ENCODE measurements around the gene PRSS37. TPM values are rescaled to one million over a fixed set of nuclear protein-coding genes. Genes with fewer than 3 reads are reported as not detected.

PRSS37 gene
- total and polyA plus RNA-seq, 2 donors (not counting 1 experiment from before 2014, with no cell fraction given), result not detected

DNA sequence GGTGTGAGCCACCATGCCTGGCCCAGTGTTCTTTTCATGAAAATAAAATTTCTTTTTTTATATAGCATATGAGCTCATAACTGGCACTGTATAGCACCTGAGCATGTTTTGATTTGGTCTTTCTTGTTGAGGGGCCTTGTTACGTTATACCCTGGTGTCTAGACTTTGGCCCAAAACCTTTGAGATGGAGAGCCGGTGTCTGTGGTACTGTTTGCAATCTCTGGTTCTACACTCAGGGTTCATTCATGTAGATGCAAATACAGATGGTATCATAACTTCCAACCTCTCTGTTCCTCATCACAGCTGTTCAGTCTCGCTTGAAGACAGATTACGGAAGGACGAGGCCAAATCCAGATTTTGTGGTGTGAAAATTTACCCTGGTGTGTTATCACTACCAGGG, 51.4 kb downstream of the PRSS37 start, which contains the start of gene TAS2R5:
TSS of gene TAS2R5 (plus strand) at position 301 of the 400 bp plus-strand sequence. CDS start 145 bp downstream, outside the sequence.
- TF ChIP-seq, protein P1, sequence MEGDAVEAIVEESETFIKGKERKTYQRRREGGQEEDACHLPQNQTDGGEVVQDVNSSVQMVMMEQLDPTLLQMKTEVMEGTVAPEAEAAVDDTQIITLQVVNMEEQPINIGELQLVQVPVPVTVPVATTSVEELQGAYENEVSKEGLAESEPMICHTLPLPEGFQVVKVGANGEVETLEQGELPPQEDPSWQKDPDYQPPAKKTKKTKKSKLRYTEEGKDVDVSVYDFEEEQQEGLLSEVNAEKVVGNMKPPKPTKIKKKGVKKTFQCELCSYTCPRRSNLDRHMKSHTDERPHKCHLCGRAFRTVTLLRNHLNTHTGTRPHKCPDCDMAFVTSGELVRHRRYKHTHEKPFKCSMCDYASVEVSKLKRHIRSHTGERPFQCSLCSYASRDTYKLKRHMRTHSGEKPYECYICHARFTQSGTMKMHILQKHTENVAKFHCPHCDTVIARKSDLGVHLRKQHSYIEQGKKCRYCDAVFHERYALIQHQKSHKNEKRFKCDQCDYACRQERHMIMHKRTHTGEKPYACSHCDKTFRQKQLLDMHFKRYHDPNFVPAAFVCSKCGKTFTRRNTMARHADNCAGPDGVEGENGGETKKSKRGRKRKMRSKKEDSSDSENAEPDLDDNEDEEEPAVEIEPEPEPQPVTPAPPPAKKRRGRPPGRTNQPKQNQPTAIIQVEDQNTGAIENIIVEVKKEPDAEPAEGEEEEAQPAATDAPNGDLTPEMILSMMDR (IDR thresholded peaks at IDR 0.05), result no peak
- no peak for TF ChIP-seq EZH2 (IDR thresholded peaks at IDR 0.05; ENCODE audit: borderline replicate concordance, insufficient read depth, low read depth, low read length, poor library complexity, severe bottlenecking)
- WGBS (ENCODE audit: insufficient coverage), result 100% methylated on average over 2 of the region's 5 CpGs
- Histone ChIP-seq H3K27me3 (replicated peaks in 1 of 4; ENCODE audit: control extremely low read depth in 1 of 4, control insufficient read depth in 3 of 4, insufficient read depth in 4 of 4, low read length in 3 of 4) (no peaks in the 10 kb centered on the region), H3K4me1 (ENCODE audit: control insufficient read depth in 2 of 2, insufficient read depth in 2 of 2, low read length in 2 of 2) (no peaks in the 10 kb centered on the region), H3K9me3 (ENCODE audit: control extremely low read depth in 1 of 3, control insufficient read depth in 2 of 3, insufficient read depth in 1 of 3, low read length in 2 of 3) (no peaks in the 10 kb centered on the region), H4K20me1 (ENCODE audit: control insufficient read depth, insufficient read depth, low read length, poor library complexity, severe bottlenecking) (peaks cover 7% of the 10 kb centered on the region), H3K36me3 (replicated peaks in 1 of 2; ENCODE audit: control extremely low read depth in 1 of 2, control insufficient read depth in 1 of 2, extremely low read depth in 1 of 2, insufficient read depth in 2 of 2, low read length in 1 of 2) (peaks cover 3 to 5% of the 10 kb centered on the region in 2 experiments), H3K79me2 (ENCODE audit: control insufficient read depth, insufficient read depth, low read length) (no peaks in the 10 kb centered on the region), H3K4me2 (replicated peaks; ENCODE audit: low read depth, low read length, poor library complexity, severe bottlenecking) (no peak within 1 kb of the TSS), H3K9ac (ENCODE audit: low read length) (no peak within 1 kb of the TSS), H3K4me3 (ENCODE audit: control extremely low read depth in 1 of 5, extremely low read depth in 1 of 5, insufficient read depth in 1 of 5, low read depth in 2 of 5, low read length in 4 of 5) (no peak within 1 kb of the TSS), H3K27ac (ENCODE audit: low read length in 2 of 2) (no peak within 1 kb of the TSS), H2AFZ (ENCODE audit: insufficient read depth, low read depth, low read length, poor library complexity, severe bottlenecking) (no peak within 1 kb of the TSS)
- no peak for ATAC-seq (ENCODE audit: low read depth)
- H3K4me3 Mint-ChIP-seq, result no peak within 1 kb of the TSS
- no peaks in the 10 kb centered on the region for H3K9me3 Mint-ChIP-seq (ENCODE audit: insufficient read depth)
- H3K27ac Mint-ChIP-seq, result no peak within 1 kb of the TSS
- no peaks in the 10 kb centered on the region for H3K27me3 Mint-ChIP-seq
- intact Hi-C loops (cut with micrococcal nuclease), result no loop called here
- POLR2A ChIA-PET, result no interaction called here
- CTCF ChIA-PET, result no interaction called here
- H3K4me1 Mint-ChIP-seq, result no peaks in the 10 kb centered on the region
- DNase-seq, result no peak

DNA sequence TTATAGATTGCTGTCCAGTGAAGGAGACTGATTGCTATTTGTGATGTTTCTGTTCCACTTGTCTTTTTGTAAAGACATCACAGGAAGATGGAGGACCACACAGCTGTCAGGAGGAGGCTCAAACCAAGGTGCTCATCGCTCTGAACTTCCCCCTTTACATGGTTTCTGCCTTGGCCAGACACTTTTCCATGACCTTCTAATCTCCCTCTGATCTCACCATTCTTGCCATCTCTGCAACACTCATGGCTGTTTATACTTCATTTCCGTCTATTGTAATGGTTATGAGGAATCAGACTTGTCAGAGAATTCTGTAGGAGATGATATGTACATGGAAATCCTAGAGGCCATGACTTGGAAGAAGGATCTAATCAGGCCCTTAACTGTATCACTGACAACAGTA, 53.0 kb downstream of the PRSS37 start:
- ChIA-PET POLR2A (no interaction called here), CTCF (no interaction called here)
- Histone ChIP-seq H3K79me2 (ENCODE audit: control insufficient read depth, insufficient read depth, low read length) (no peaks in the 10 kb centered on the region), H3K4me2 (replicated peaks; ENCODE audit: low read depth, low read length, poor library complexity, severe bottlenecking) (no peak overlapping the region), H3K27ac (ENCODE audit: low read length in 2 of 2) (no peak overlapping the region), H2AFZ (ENCODE audit: insufficient read depth, low read depth, low read length, poor library complexity, severe bottlenecking) (no peak overlapping the region), H3K36me3 (replicated peaks in 1 of 2; ENCODE audit: control extremely low read depth in 1 of 2, control insufficient read depth in 1 of 2, extremely low read depth in 1 of 2, insufficient read depth in 2 of 2, low read length in 1 of 2) (peaks cover 3 to 5% of the 10 kb centered on the region in 2 experiments), H3K4me3 (ENCODE audit: control extremely low read depth in 1 of 5, extremely low read depth in 1 of 5, insufficient read depth in 1 of 5, low read depth in 2 of 5, low read length in 4 of 5) (no peak overlapping the region), H3K9me3 (ENCODE audit: control extremely low read depth in 1 of 3, control insufficient read depth in 2 of 3, insufficient read depth in 1 of 3, low read length in 2 of 3) (no peaks in the 10 kb centered on the region), H3K9ac (ENCODE audit: low read length) (no peak overlapping the region), H3K27me3 (replicated peaks in 1 of 4; ENCODE audit: control extremely low read depth in 1 of 4, control insufficient read depth in 3 of 4, insufficient read depth in 4 of 4, low read length in 3 of 4) (no peaks in the 10 kb centered on the region), H3K4me1 (ENCODE audit: control insufficient read depth in 2 of 2, insufficient read depth in 2 of 2, low read length in 2 of 2) (no peaks in the 10 kb centered on the region), H4K20me1 (ENCODE audit: control insufficient read depth, insufficient read depth, low read length, poor library complexity, severe bottlenecking) (peaks cover 7% of the 10 kb centered on the region)
- ATAC-seq (ENCODE audit: low read depth), result no peak
- no peaks in the 10 kb centered on the region for H3K4me1 Mint-ChIP-seq
- WGBS (ENCODE audit: insufficient coverage), result no CpG with 5 or more reads among the region's 2 CpGs
- DNase-seq, result no peak
- intact Hi-C loops (cut with micrococcal nuclease), result no loop called here
- TF ChIP-seq, protein P1 (IDR thresholded peaks at IDR 0.05), result no peak
- TF ChIP-seq EZH2 (IDR thresholded peaks at IDR 0.05; ENCODE audit: borderline replicate concordance, insufficient read depth, low read depth, low read length, poor library complexity, severe bottlenecking), result no peak
- no peaks in the 10 kb centered on the region for H3K9me3 Mint-ChIP-seq (ENCODE audit: insufficient read depth)
- H3K4me3 Mint-ChIP-seq, result no peak overlapping the region
- no peak overlapping the region for H3K27ac Mint-ChIP-seq
- no peaks in the 10 kb centered on the region for H3K27me3 Mint-ChIP-seq

Other genes with a start within 250 kb of the PRSS37 start
- 79.5 and 85.9 TPM in 2 replicates for gene DENND11, start 139.3 kb downstream of the PRSS37 start, total RNA-seq
- gene DENND11, start 139.3 kb downstream of the PRSS37 start, polyA plus RNA-seq, result 26.4 and 27.8 TPM in 2 replicates
- not detected in 2 replicates for gene WEE2, start 133.1 kb downstream of the PRSS37 start, total RNA-seq
- not detected in 2 replicates for gene WEE2, start 133.1 kb downstream of the PRSS37 start, polyA plus RNA-seq
- 89.1 and 93.6 TPM in 2 replicates for gene SSBP1, start 103.1 kb downstream of the PRSS37 start, total RNA-seq
- gene SSBP1, start 103.1 kb downstream of the PRSS37 start, polyA plus RNA-seq, result 37.2 and 60.3 TPM in 2 replicates
- 8.6 and 9.5 TPM in 2 replicates for gene TAS2R3, start 77.4 kb downstream of the PRSS37 start, total RNA-seq
- gene TAS2R3, start 77.4 kb downstream of the PRSS37 start, polyA plus RNA-seq, result not detected in 2 replicates
- gene TAS2R4, start 64.8 kb downstream of the PRSS37 start, total RNA-seq, result 5.4 and 6.7 TPM in 2 replicates
- gene TAS2R4, start 64.8 kb downstream of the PRSS37 start, polyA plus RNA-seq, result 0.22 and 0.39 TPM in 2 replicates
- 3.6 and 6.5 TPM in 2 replicates for gene TAS2R5, start 51.3 kb downstream of the PRSS37 start, total RNA-seq
- 1.3 and 2.6 TPM in 2 replicates for gene TAS2R5, start 51.3 kb downstream of the PRSS37 start, polyA plus RNA-seq
- gene OR9A4, start 74.9 kb upstream of the PRSS37 start, total RNA-seq, result not detected in 2 replicates
- gene OR9A4, start 74.9 kb upstream of the PRSS37 start, polyA plus RNA-seq, result not detected in 2 replicates
- gene CLEC5A, start 105.5 kb upstream of the PRSS37 start, total RNA-seq, result 0.24 and 0.47 TPM in 2 replicates
- gene CLEC5A, start 105.5 kb upstream of the PRSS37 start, polyA plus RNA-seq, result 0.03 and 0.06 TPM in 2 replicates
- gene TAS2R38, start 132.3 kb upstream of the PRSS37 start, total RNA-seq, result not detected in 2 replicates
- gene TAS2R38, start 132.3 kb upstream of the PRSS37 start, polyA plus RNA-seq, result not detected in 2 replicates
- gene MGAM, start 154.4 kb upstream of the PRSS37 start, total RNA-seq, result 0.05 TPM in 1 of 2 replicates, not detected in the other
- 0.03 and 0.09 TPM in 2 replicates for gene MGAM, start 154.4 kb upstream of the PRSS37 start, polyA plus RNA-seq

Measured in B cell (primary cell).